ENCODE data around the gene KRT85.

KRT85 gene

DNA sequence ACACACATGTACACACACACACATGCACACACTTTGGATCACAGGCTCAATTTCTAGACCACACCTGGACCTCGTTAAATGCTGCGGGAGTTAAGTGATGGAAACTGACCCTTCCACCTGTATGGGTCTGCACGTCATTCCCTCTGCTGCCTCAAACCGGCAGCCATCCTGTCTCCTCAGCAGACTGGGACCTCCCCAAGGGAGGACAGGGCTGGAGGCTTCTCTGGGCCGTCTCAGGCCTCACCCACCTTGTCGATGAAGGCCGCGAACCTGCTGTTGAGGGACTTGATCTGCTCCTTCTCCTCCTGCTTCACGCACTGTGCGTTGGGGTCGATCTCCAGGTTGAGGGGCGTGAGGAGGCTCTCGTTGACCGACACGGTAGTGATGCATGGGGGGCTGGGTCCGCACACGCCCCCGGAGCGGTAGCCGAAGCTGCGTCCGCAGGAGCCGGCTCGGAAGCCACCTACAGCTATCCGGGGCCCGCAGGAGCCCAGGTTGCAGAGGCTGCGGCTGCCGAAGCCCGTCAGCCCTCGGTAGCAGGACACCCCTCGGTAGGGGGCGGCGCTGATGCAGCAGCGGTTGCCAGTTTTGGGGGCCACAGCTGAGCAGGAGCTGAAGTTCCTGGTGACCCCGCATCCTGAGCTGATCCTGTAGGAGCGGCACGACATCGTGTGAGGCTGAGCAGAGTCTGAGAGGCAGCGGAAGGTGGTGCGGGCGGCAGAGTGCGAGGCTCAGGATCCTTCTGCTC, at the start of gene KRT85:
Gene KRT85 (minus strand): TSS at position 744 of the 748 bp plus-strand sequence. CDS start 76 bp downstream, at position 668.
- H3K9me3 ChIP-seq (ENCODE audit: control insufficient read depth, insufficient read depth, low read depth, low read length): no peaks in the 10 kb centered on the region

DNA sequence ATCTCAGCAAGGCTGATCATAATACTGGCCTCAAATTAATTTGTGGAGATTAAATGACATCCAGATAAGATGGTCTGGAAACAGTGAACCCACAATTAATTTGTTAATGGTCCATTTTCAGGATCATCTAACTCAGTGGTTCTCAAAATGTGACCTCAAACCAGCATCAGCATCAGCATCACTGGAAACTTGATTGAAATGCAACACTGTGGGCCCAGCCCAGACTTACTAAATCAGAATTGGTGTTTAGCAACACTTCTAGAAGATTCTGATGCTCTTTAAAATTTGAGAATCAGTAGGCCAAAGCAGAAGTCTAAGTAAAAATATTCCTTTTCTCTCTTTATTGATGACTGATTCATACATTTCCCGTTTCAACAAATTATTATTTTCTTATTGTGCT, 49.5 kb upstream of the KRT85 start:
- no peaks in the 10 kb centered on the region for H3K9me3 ChIP-seq (ENCODE audit: control insufficient read depth, insufficient read depth, low read depth, low read length)
- no peaks in the 10 kb centered on the region for H3K4me1 ChIP-seq (ENCODE audit: control insufficient read depth, insufficient read depth, low read length)
- TF ChIP-seq GLIS2 (tag by site-specific recombination; IDR thresholded peaks at IDR 0.05) (no peak), ZFHX2 (tag by site-specific recombination; conservative IDR thresholded peaks at IDR 0.05) (no peak), ZNF747 (tag by site-specific recombination; IDR thresholded peaks at IDR 0.05) (no peak), ZNF514 (tag by site-specific recombination; IDR thresholded peaks at IDR 0.05) (no peak), SCRT2 (tag by site-specific recombination; IDR thresholded peaks at IDR 0.05) (no peak), ZNF501 (tag by site-specific recombination; IDR thresholded peaks at IDR 0.05) (no peak), ZNF416 (tag by site-specific recombination; IDR thresholded peaks at IDR 0.05) (no peak), KLF1 (tag by site-specific recombination; IDR thresholded peaks at IDR 0.05) (no peak), ZNF394 (tag by site-specific recombination; IDR thresholded peaks at IDR 0.05; ENCODE audit: borderline replicate concordance) (no peak), ZNF530 (tag by site-specific recombination; IDR thresholded peaks at IDR 0.05; ENCODE audit: low read depth) (no peak), ZNF791 (tag by site-specific recombination; IDR thresholded peaks at IDR 0.05) (no peak), ZNF544 (tag by site-specific recombination; IDR thresholded peaks at IDR 0.05) (no peak), SP2 (tag by site-specific recombination; IDR thresholded peaks at IDR 0.05) (no peak), HOXC10 (CRISPR knock-in tag; IDR thresholded peaks at IDR 0.05) (no peak), ZNF112 (tag by site-specific recombination; IDR thresholded peaks at IDR 0.05) (no peak), ZNF423 (tag by site-specific recombination; IDR thresholded peaks at IDR 0.05) (no peak)
- TF ChIP-seq, protein P1, sequence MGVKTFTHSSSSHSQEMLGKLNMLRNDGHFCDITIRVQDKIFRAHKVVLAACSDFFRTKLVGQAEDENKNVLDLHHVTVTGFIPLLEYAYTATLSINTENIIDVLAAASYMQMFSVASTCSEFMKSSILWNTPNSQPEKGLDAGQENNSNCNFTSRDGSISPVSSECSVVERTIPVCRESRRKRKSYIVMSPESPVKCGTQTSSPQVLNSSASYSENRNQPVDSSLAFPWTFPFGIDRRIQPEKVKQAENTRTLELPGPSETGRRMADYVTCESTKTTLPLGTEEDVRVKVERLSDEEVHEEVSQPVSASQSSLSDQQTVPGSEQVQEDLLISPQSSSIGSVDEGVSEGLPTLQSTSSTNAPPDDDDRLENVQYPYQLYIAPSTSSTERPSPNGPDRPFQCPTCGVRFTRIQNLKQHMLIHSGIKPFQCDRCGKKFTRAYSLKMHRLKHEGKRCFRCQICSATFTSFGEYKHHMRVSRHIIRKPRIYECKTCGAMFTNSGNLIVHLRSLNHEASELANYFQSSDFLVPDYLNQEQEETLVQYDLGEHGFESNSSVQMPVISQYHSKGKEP (tag by site-specific recombination; IDR thresholded peaks at IDR 0.05): no peak
- no peaks in the 10 kb centered on the region for H3K36me3 ChIP-seq (ENCODE audit: control insufficient read depth in 2 of 2, insufficient read depth in 1 of 2, low read length in 2 of 2)
- no peak overlapping the region for H3K27ac ChIP-seq (ENCODE audit: extremely low read depth, low read depth, low read length)
- POLR2A ChIA-PET: no interaction called here
- CTCF ChIA-PET: interaction anchor here (0.7 to 1.6 kb wide), 2 partner anchors 10 to 290 kb away, joined by 3 to 4 read pairs; no protein-coding TSS in a partner anchor
- H3K4me3 ChIP-seq (ENCODE audit: low read depth, low read length): no peak overlapping the region

More for the DNA sequence above, at the start of gene KRT85:
- ChIA-PET CTCF (interaction anchor here (0.5 to 10.0 kb wide), 5 partner anchors 185 to 682 kb away, joined by 3 to 200 read pairs (median 3); no protein-coding TSS in a partner anchor), POLR2A (no interaction called here)
- H3K36me3 ChIP-seq (ENCODE audit: control insufficient read depth in 2 of 2, insufficient read depth in 1 of 2, low read length in 2 of 2): no peaks in the 10 kb centered on the region
- H3K4me1 ChIP-seq (ENCODE audit: control insufficient read depth, insufficient read depth, low read length): no peaks in the 10 kb centered on the region
- no peak within 1 kb of the TSS for H3K4me3 ChIP-seq (ENCODE audit: low read depth, low read length)
- TF ChIP-seq ZNF426 (tag by site-specific recombination; IDR thresholded peaks at IDR 0.05) (no peak), ZNF366 (tag by site-specific recombination; conservative IDR thresholded peaks at IDR 0.05) (no peak), ZNF416 (tag by site-specific recombination; IDR thresholded peaks at IDR 0.05) (no peak), ZNF777 (tag by site-specific recombination; IDR thresholded peaks at IDR 0.05; ENCODE audit: borderline replicate concordance) (no peak), ZNF221 (tag by site-specific recombination; IDR thresholded peaks at IDR 0.05; ENCODE audit: borderline replicate concordance) (no peak), ZNF596 (tag by site-specific recombination; IDR thresholded peaks at IDR 0.05) (no peak), ZNF132 (tag by site-specific recombination; IDR thresholded peaks at IDR 0.05; ENCODE audit: borderline replicate concordance) (no peak), ZEB2 (tag by site-specific recombination; IDR thresholded peaks at IDR 0.05) (no peak), ZNF670 (tag by site-specific recombination; IDR thresholded peaks at IDR 0.05; ENCODE audit: low read depth) (no peak), ZNF830 (tag by site-specific recombination; IDR thresholded peaks at IDR 0.05; ENCODE audit: low read depth) (no peak), HOXA7 (CRISPR knock-in tag; IDR thresholded peaks at IDR 0.05; ENCODE audit: borderline replicate concordance) (no peak), ZNF776 (tag by site-specific recombination; IDR thresholded peaks at IDR 0.05; ENCODE audit: borderline replicate concordance) (no peak), WT1 (tag by site-specific recombination; IDR thresholded peaks at IDR 0.05) (no peak)
- TF ChIP-seq, protein P2, sequence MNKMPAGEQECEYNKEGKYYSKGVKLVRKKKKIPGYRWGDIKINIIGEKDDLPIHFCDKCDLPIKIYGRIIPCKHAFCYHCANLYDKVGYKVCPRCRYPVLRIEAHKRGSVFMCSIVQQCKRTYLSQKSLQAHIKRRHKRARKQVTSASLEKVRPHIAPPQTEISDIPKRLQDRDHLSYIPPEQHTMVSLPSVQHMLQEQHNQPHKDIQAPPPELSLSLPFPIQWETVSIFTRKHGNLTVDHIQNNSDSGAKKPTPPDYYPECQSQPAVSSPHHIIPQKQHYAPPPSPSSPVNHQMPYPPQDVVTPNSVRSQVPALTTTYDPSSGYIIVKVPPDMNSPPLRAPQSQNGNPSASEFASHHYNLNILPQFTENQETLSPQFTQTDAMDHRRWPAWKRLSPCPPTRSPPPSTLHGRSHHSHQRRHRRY (tag by site-specific recombination; IDR thresholded peaks at IDR 0.05): no peak
- TF ChIP-seq, protein P3, sequence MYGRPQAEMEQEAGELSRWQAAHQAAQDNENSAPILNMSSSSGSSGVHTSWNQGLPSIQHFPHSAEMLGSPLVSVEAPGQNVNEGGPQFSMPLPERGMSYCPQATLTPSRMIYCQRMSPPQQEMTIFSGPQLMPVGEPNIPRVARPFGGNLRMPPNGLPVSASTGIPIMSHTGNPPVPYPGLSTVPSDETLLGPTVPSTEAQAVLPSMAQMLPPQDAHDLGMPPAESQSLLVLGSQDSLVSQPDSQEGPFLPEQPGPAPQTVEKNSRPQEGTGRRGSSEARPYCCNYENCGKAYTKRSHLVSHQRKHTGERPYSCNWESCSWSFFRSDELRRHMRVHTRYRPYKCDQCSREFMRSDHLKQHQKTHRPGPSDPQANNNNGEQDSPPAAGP (tag by site-specific recombination; IDR thresholded peaks at IDR 0.05): no peak
- H3K27ac ChIP-seq (ENCODE audit: extremely low read depth, low read depth, low read length): no peak within 1 kb of the TSS
